Body of pancreas (tissue), 4 donors: ENCODE measurements around the gene MAN2A1. TPM values are rescaled to one million over a fixed set of nuclear protein-coding genes. Genes with fewer than 3 reads are reported as not detected.

Experiments
- ATAC-seq: fragments of 150-250 bp; one replicate; pipeline ENCODE4 v1.9.1; 2016
- DNase-seq, 4 donors: peaks; one replicate each; pipeline ENCODE4 v3.0.0-alpha.2; 2019
- H3K27ac ChIP-seq, 4 donors: fragments of 200-600 bp; sonication (generic); 1 replicate in 3 of 4; 2 replicates in 1 of 4; pipeline versions ENCODE4 v1.5.1 to v1.6.1; 2016 to 2019; ENCODE audit warnings: mild to moderate bottlenecking in 1 of 4, mixed read lengths in 1 of 4, moderate library complexity in 1 of 4
- H3K27me3 ChIP-seq, 2 donors: fragments of 200-600 bp; sonication (generic); one replicate each; pipeline ENCODE4 v1.6.0; 2016; ENCODE audit warnings: mild to moderate bottlenecking in 1 of 2
- H3K36me3 ChIP-seq, 2 donors: fragments of 200-600 bp; sonication (generic); replicated peaks in 1 of 2; 2 replicates each; pipeline ENCODE4 v1.5.1; 2016; ENCODE audit warnings: low read depth in 2 of 2; ENCODE audit not compliant: insufficient read depth in 1 of 2
- H3K4me1 ChIP-seq: fragments of 200-600 bp; sonication (generic); one replicate; pipeline ENCODE4 v1.6.0; 2016
- H3K4me3 ChIP-seq, 2 donors: fragments of 200-600 bp; sonication (generic); 1 replicate in 1 of 2; 2 replicates in 1 of 2; pipeline ENCODE4 v1.5.1; 2016 to 2019
- H3K9me3 ChIP-seq, 3 donors: fragments of 200-600 bp; sonication (generic); 1 replicate in 2 of 3; 2 replicates in 1 of 3; pipeline ENCODE4 v1.5.1; 2016
- POLR2A ChIP-seq, 3 donors: fragments of 450-650 bp; IDR thresholded peaks; one replicate each; pipeline ENCODE4 v1.6.1; 2016; ENCODE audit warnings: antibody characterized with exemption in 3 of 3, mild to moderate bottlenecking in 2 of 3
- WGBS, 2 donors: methylation state at CpG; one replicate each; pipeline ENCODE4 v1.1.5; 2017; 5-methylcytosine and 5-hydroxymethylcytosine counted together
- intact Hi-C: fragments of 100-400 bp; cut with DNase I; formaldehyde crosslinking; loops from one replicate; pipeline ENCODE4 v1.15.1; 2023
- total RNA-seq, 2 donors: library from RNA; depleted of rRNA; stranded (reverse); fragments of >200 nt; gene quantifications; one replicate each; pipeline ENCODE4 v1.1.0, GENCODE V29; 2016
- TF ChIP-seq, protein P1 (sequence below), 7 experiments: fragments of 450-650 bp in 4 of 7; fragments of 200-600 bp in 3 of 7; sonication (generic) in 3 of 7; IDR thresholded peaks; one replicate each; pipeline ENCODE4 v1.5.1; 2016 to 2019; ENCODE audit warnings: antibody characterized with exemption in 7 of 7

The MAN2A1 gene
- total RNA-seq, 2 donors from 2014 or later = 43.8 to 61.7 TPM

DNA sequence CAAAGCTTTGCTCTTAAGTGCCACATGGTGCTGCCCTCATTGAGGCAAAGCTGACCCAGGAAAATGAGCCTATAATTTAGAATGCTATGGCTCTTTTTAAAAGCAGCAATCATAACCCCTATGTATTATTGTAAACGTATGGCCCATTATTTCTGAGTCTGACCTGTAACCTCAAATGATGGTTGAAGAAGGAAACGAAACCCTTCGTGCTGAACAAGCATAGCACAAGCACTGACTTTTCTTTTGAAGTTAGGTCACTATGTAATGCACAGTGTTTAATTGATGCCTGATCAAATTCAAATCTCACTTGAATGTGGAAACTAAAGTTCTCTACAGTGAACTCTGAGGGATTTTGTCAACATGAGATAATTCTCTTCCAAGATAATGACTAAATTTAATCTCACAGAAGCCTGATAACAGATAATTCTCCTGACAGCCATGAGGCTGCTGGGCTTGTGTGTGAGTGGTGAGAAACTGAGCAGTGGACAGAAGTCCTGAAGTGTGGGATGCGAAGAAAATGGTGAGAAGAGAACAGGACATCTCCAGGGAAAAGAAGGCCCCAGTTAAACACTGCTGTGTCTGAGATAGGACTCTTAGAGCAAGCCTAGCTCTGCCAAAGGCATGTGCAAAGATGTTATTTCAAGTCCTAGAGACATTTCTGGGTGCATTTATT, 226.9 kb downstream of the MAN2A1 start:
- no peak overlapping the region for H3K4me3 ChIP-seq
- no peaks in the 10 kb centered on the region for H3K9me3 ChIP-seq
- DNase-seq (no peak), ATAC-seq (no peak)
- H3K36me3 ChIP-seq = no peaks in the 10 kb centered on the region
- no peak overlapping the region for H3K27ac ChIP-seq
- intact Hi-C loops = no loop called here
- no peak for TF ChIP-seq POLR2A (IDR thresholded peaks at IDR 0.05)
- TF ChIP-seq, protein P1, sequence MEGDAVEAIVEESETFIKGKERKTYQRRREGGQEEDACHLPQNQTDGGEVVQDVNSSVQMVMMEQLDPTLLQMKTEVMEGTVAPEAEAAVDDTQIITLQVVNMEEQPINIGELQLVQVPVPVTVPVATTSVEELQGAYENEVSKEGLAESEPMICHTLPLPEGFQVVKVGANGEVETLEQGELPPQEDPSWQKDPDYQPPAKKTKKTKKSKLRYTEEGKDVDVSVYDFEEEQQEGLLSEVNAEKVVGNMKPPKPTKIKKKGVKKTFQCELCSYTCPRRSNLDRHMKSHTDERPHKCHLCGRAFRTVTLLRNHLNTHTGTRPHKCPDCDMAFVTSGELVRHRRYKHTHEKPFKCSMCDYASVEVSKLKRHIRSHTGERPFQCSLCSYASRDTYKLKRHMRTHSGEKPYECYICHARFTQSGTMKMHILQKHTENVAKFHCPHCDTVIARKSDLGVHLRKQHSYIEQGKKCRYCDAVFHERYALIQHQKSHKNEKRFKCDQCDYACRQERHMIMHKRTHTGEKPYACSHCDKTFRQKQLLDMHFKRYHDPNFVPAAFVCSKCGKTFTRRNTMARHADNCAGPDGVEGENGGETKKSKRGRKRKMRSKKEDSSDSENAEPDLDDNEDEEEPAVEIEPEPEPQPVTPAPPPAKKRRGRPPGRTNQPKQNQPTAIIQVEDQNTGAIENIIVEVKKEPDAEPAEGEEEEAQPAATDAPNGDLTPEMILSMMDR (IDR thresholded peaks at IDR 0.05) = no peak
- peaks cover under 1% of the 10 kb centered on the region for H3K4me1 ChIP-seq
- WGBS, 2 donors = 79% methylated on average over 4 of the region's 4 CpGs
- no peaks in the 10 kb centered on the region for H3K27me3 ChIP-seq
